Testis (tissue), 3 donors: ENCODE data around the gene RENBP. TPM values are rescaled to one million over a fixed set of nuclear protein-coding genes. Genes with fewer than 3 reads are reported as not detected.

Experiments
- DNase-seq: peaks from one replicate; pipeline ENCODE4 v3.0.0-alpha.2; 2019
- H3K27ac ChIP-seq, 2 donors: fragments of 200-600 bp; sonication (generic); one replicate each; pipeline ENCODE4 v1.5.1; 2019
- H3K27me3 ChIP-seq: fragments of 200-600 bp; sonication (generic); one replicate; pipeline ENCODE4 v1.5.1; 2019
- H3K36me3 ChIP-seq: fragments of 200-600 bp; sonication (generic); one replicate; pipeline ENCODE4 v1.5.1; 2017; ENCODE audit warnings: low read depth; ENCODE audit errors: missing control alignments
- H3K4me1 ChIP-seq: fragments of 200-600 bp; sonication (generic); one replicate; pipeline ENCODE4 v1.5.1; 2019
- H3K4me3 ChIP-seq, 2 donors: fragments of 200-600 bp; sonication (generic); one replicate each; pipeline ENCODE4 v1.5.1; 2017 to 2019
- H3K9me3 ChIP-seq: fragments of 200-600 bp; sonication (generic); one replicate; pipeline ENCODE4 v1.5.1; 2017
- CTCF ChIP-seq, 3 experiments: fragments of 450-650 bp in 2 of 3; fragments of 200-600 bp in 1 of 3; sonication (generic) in 1 of 3; IDR thresholded peaks; one replicate each; pipeline ENCODE4 v1.5.1; 2016 to 2019; ENCODE audit warnings: antibody characterized with exemption in 3 of 3, mild to moderate bottlenecking in 2 of 3, moderate library complexity in 1 of 3
- POLR2A ChIP-seq: fragments of 450-650 bp; IDR thresholded peaks from one replicate; pipeline ENCODE4 v1.6.1; 2017; ENCODE audit warnings: antibody characterized with exemption, mild to moderate bottlenecking, moderate library complexity
- WGBS, 2 donors: methylation state at CpG; one replicate each; pipeline ENCODE4 v1.1.5; 2018; 5-methylcytosine and 5-hydroxymethylcytosine counted together
- intact Hi-C: fragments of 100-400 bp; cut with DNase I; formaldehyde crosslinking; loops from one replicate; pipeline ENCODE4 v1.15.1; 2023; ENCODE audit warnings: low total_unique reads
- polyA plus RNA-seq: library from polyadenylated mRNA; stranded (reverse); fragments of 350-450 nt; fragmentation: Illumina TruSeq; extraction: RNeasy Lipid Tissue Mini Kit (QIAGEN cat#74804); gene quantifications from one replicate; pipeline ENCODE4 v1.2.3, GENCODE V29; 2014; ENCODE audit warnings: low read depth, low replicate concordance; ENCODE audit not compliant: insufficient read depth
- total RNA-seq, 2 donors: library from RNA; depleted of rRNA; stranded (reverse); fragments of >200 nt; gene quantifications; one replicate each; pipeline ENCODE4 v1.2.3, GENCODE V29; 2016

The RENBP gene
- total and polyA plus RNA-seq, 3 donors from 2014 or later = 2.8 to 4.8 (median 3.4) TPM

- Histone ChIP-seq H3K36me3 (no peaks in the 10 kb centered on the region), H3K27ac (peak overlapping the region; percentile 74 to 88), H3K4me3 (peak overlapping the region; percentile 52 to 67), H3K4me1 (peaks cover 10% of the 10 kb centered on the region), H3K27me3 (no peaks in the 10 kb centered on the region), H3K9me3 (no peaks in the 10 kb centered on the region)
- no peak for TF ChIP-seq POLR2A
- TF ChIP-seq CTCF (IDR thresholded peaks at IDR 0.05) = no peak
- WGBS, 2 donors = 0 to 2% methylated on average over 4 to 46 of the region's 76 CpGs
- DNase-seq = peak; percentile 95
- intact Hi-C loops = no loop called here
Measured at GRCh38 chrX:153927922-153928760, 16.3 kb downstream of the RENBP start.

- intact Hi-C loops = no loop called here
- DNase-seq = no peak
- TF ChIP-seq CTCF (IDR thresholded peaks at IDR 0.05) = no peak
- no peak for TF ChIP-seq POLR2A
- H3K27me3 ChIP-seq = no peaks in the 10 kb centered on the region
- no peaks in the 10 kb centered on the region for H3K9me3 ChIP-seq
- no peaks in the 10 kb centered on the region for H3K36me3 ChIP-seq
- peak overlapping the region; percentile 74 to 88 for H3K27ac ChIP-seq
- WGBS, 2 donors = 0% methylated on average over 2 to 5 of the region's 8 CpGs
- H3K4me3 ChIP-seq = peak overlapping the region; percentile 52 to 67
- peaks cover 13% of the 10 kb centered on the region for H3K4me1 ChIP-seq
Measured at GRCh38 chrX:153927672-153927921, 16.8 kb downstream of the RENBP start.

GRCh38 chrX:153926858-153927671, 17.4 kb downstream of the RENBP start:
- TF ChIP-seq POLR2A (no peak), CTCF (IDR thresholded peaks at IDR 0.05) (no peak)
- peak; percentile 32 for DNase-seq
- peaks cover 13% of the 10 kb centered on the region for H3K4me1 ChIP-seq

GRCh38 chrX:153926552-153926857, 17.9 kb downstream of the RENBP start:
- peaks cover 13% of the 10 kb centered on the region for H3K4me1 ChIP-seq

More at GRCh38 chrX:153926858-153927671, 17.4 kb downstream of the RENBP start:
- Histone ChIP-seq H3K4me3 (peak overlapping the region; percentile 52 to 67), H3K27ac (peak overlapping the region; percentile 74 to 88), H3K9me3 (no peaks in the 10 kb centered on the region), H3K27me3 (no peaks in the 10 kb centered on the region), H3K36me3 (no peaks in the 10 kb centered on the region)
- intact Hi-C loops = no loop called here
- 4% methylated on average over 12 of the region's 31 CpGs; no CpG with 5 or more reads in 1 of the 2 donors for WGBS, 2 donors

More at GRCh38 chrX:153926552-153926857, 17.9 kb downstream of the RENBP start:
- Histone ChIP-seq H3K4me3 (no peak overlapping the region), H3K9me3 (no peaks in the 10 kb centered on the region), H3K36me3 (no peaks in the 10 kb centered on the region), H3K27ac (peak overlapping the region in 1 of 2 donors; percentile 64), H3K27me3 (no peaks in the 10 kb centered on the region)
- 8 to 20% methylated on average over 1 to 4 of the region's 4 CpGs for WGBS, 2 donors
- no peak for DNase-seq
- intact Hi-C loops = no loop called here
- TF ChIP-seq CTCF (IDR thresholded peaks at IDR 0.05) (no peak), POLR2A (no peak)
